Cerebellar nuclear complex (tissue), 1 donor: ENCODE results near the gene RAB9B.

Experiments used
- DNase-seq, 2 experiments: peaks; one replicate each; lab custom pipeline; 2025; lab: John Stamatoyannopoulos, UW

The RAB9B gene

GRCh38 chrX:103811858-103812257 lies 20.2 kb downstream of the RAB9B start:
- DNase-seq, result no peak

GRCh38 chrX:103806862-103807474 lies 25.1 kb downstream of the RAB9B start:
- DNase-seq, result no peak

GRCh38 chrX:103805860-103806259 lies 26.2 kb downstream of the RAB9B start:
- DNase-seq, result no peak

GRCh38 chrX:103800318-103800717 lies 31.7 kb downstream of the RAB9B start:
- no peak for DNase-seq

- DNase-seq, result no peak
Measured at GRCh38 chrX:103797691-103798090, 34.4 kb downstream of the RAB9B start.

GRCh38 chrX:103794119-103794518 lies 37.9 kb downstream of the RAB9B start:
- DNase-seq, result no peak

- no peak for DNase-seq
Measured at GRCh38 chrX:103793545-103793940, 38.5 kb downstream of the RAB9B start.

GRCh38 chrX:103792916-103793544 lies 39.0 kb downstream of the RAB9B start:
- DNase-seq, result no peak

GRCh38 chrX:103791826-103792485 lies 40.1 kb downstream of the RAB9B start:
- no peak for DNase-seq

- no peak for DNase-seq
Measured at GRCh38 chrX:103791228-103791627, 40.8 kb downstream of the RAB9B start.

GRCh38 chrX:103789004-103789403 lies 43.1 kb downstream of the RAB9B start:
- no peak for DNase-seq

GRCh38 chrX:103783971-103784370 lies 48.1 kb downstream of the RAB9B start:
- DNase-seq, result no peak

GRCh38 chrX:103783196-103783595 lies 48.9 kb downstream of the RAB9B start:
- DNase-seq, result no peak

GRCh38 chrX:103782640-103783039 lies 49.4 kb downstream of the RAB9B start:
- DNase-seq, result no peak

- no peak for DNase-seq
Measured at GRCh38 chrX:103781706-103782105, 50.4 kb downstream of the RAB9B start.

- DNase-seq, result no peak
Measured at GRCh38 chrX:103781062-103781402, 51.0 kb downstream of the RAB9B start.

GRCh38 chrX:103780336-103781061 lies 51.6 kb downstream of the RAB9B start:
- no peak for DNase-seq

GRCh38 chrX:103779141-103779789 lies 52.8 kb downstream of the RAB9B start:
- DNase-seq, result no peak

GRCh38 chrX:103776546-103776945 lies 55.5 kb downstream of the RAB9B start, which contains the start of gene PLP1:
PLP1 (plus strand) TSS chrX:103776840; CDS start chrX:103776996, 156 bp downstream.
- DNase-seq, result no peak

GRCh38 chrX:103774070-103774642 lies 57.9 kb downstream of the RAB9B start:
- peak in 1 of 2 experiments; percentile 4 for DNase-seq

- no peak for DNase-seq
Measured at GRCh38 chrX:103773445-103773844, 58.6 kb downstream of the RAB9B start.
